Cardiac fibroblast (primary cell): ENCODE data around the gene SSTR1.

Experiments used
- DNase-seq, 2 donors: peaks; one replicate each; pipeline versions ENCODE4 v3.0.0 to v3.0.0-alpha.2; 2010; ENCODE audit warnings: low read depth in 2 of 2
- H3K4me3 ChIP-seq, 2 donors: replicated peaks in 1 of 2; 1 replicate in 1 of 2; 2 replicates in 1 of 2; pipeline ENCODE4 v1.5.1; 2011; ENCODE audit warnings: low read depth in 2 of 2, low read length in 2 of 2, mild to moderate bottlenecking in 2 of 2, moderate library complexity in 1 of 2
- CTCF ChIP-seq: IDR thresholded peaks from one replicate; pipeline ENCODE4 v1.5.1; 2011; ENCODE audit warnings: low read depth, mild to moderate bottlenecking, low read length, inconsistent platforms

SSTR1 gene

GRCh38 chr14:38207377-38207735 is 348 bp upstream of the SSTR1 start:
- TF ChIP-seq CTCF: no peak
- no peak overlapping the region for H3K4me3 ChIP-seq
- peak in 1 of 2 donors; percentile 12 for DNase-seq

- DNase-seq: peak; percentile 42 to 72
- peak; percentile 8 for TF ChIP-seq CTCF
- H3K4me3 ChIP-seq: peak overlapping the region; percentile 41 to 46
Measured at GRCh38 chr14:38208618-38209562, 1.2 kb downstream of the SSTR1 start.

DNA sequence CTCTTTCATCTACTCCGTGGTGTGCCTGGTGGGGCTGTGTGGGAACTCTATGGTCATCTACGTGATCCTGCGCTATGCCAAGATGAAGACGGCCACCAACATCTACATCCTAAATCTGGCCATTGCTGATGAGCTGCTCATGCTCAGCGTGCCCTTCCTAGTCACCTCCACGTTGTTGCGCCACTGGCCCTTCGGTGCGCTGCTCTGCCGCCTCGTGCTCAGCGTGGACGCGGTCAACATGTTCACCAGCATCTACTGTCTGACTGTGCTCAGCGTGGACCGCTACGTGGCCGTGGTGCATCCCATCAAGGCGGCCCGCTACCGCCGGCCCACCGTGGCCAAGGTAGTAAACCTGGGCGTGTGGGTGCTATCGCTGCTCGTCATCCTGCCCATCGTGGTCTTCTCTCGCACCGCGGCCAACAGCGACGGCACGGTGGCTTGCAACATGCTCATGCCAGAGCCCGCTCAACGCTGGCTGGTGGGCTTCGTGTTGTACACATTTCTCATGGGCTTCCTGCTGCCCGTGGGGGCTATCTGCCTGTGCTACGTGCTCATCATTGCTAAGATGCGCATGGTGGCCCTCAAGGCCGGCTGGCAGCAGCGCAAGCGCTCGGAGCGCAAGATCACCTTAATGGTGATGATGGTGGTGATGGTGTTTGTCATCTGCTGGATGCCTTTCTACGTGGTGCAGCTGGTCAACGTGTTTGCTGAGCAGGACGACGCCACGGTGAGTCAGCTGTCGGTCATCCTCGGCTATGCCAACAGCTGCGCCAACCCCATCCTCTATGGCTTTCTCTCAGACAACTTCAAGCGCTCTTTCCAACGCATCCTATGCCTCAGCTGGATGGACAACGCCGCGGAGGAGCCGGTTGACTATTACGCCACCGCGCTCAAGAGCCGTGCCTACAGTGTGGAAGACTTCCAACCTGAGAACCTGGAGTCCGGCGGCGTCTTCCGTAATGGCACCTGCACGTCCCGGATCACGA is 2.2 kb downstream of the SSTR1 start:
- DNase-seq: peak; percentile 39 to 70
- H3K4me3 ChIP-seq: peak overlapping the region; percentile 41 to 46
- no peak for TF ChIP-seq CTCF

DNA sequence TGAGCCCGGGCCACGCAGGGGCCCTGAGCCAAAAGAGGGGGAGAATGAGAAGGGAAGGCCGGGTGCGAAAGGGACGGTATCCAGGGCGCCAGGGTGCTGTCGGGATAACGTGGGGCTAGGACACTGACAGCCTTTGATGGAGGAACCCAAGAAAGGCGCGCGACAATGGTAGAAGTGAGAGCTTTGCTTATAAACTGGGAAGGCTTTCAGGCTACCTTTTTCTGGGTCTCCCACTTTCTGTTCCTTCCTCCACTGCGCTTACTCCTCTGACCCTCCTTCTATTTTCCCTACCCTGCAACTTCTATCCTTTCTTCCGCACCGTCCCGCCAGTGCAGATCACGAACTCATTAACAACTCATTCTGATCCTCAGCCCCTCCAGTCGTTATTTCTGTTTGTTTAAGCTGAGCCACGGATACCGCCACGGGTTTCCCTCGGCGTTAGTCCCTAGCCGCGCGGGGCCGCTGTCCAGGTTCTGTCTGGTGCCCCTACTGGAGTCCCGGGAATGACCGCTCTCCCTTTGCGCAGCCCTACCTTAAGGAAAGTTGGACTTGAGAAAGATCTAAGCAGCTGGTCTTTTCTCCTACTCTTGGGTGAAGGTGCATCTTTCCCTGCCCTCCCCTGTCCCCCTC is 3.0 kb downstream of the SSTR1 start:
- peak overlapping the region; percentile 41 to 46 for H3K4me3 ChIP-seq
- DNase-seq: peak; percentile 66 to 69
- peak; percentile 46 for TF ChIP-seq CTCF

GRCh38 chr14:38211255-38211735 is 3.6 kb downstream of the SSTR1 start:
- peak; percentile 7 for TF ChIP-seq CTCF
- DNase-seq: peak in 1 of 2 donors; percentile 7
- H3K4me3 ChIP-seq: peak overlapping the region; percentile 41 to 46

- H3K4me3 ChIP-seq: no peak overlapping the region
- no peak for DNase-seq
- TF ChIP-seq CTCF: no peak
Measured at GRCh38 chr14:38212111-38212510, 4.4 kb downstream of the SSTR1 start.
